Measurements from ENCODE around the gene BRD1. TPM values are rescaled to one million over a fixed set of nuclear protein-coding genes. Genes with fewer than 3 reads are reported as not detected.

BRD1 gene
- total and polyA plus RNA-seq, 8 donors = 10.0 to 92.4 (median 30.4) TPM

GRCh38 chr22:49753276-49753890 lies 74.3 kb downstream of the BRD1 start:
- intact Hi-C loops (cut with DNase I; ENCODE audit: low total_unique reads) = no loop called here
- H3K27me3 ChIP-seq = peaks cover 0 to 78% (median 12%) of the 10 kb centered on the region in 3 donors
- H3K4me1 ChIP-seq = peaks cover 0 to 4% (median 0%) of the 10 kb centered on the region in 4 donors
- 77 to 84% (median 81%) methylated on average over 20 of the region's 20 CpGs for WGBS, 5 donors
- H3K4me3 ChIP-seq = no peak overlapping the region
- peaks cover 0 to 2% (median 0%) of the 10 kb centered on the region in 4 donors for H3K9me3 ChIP-seq
- DNase-seq = peak in 1 of 2 donors; percentile 17
- no peak overlapping the region for H3K27ac ChIP-seq
- TF ChIP-seq, protein P1, sequence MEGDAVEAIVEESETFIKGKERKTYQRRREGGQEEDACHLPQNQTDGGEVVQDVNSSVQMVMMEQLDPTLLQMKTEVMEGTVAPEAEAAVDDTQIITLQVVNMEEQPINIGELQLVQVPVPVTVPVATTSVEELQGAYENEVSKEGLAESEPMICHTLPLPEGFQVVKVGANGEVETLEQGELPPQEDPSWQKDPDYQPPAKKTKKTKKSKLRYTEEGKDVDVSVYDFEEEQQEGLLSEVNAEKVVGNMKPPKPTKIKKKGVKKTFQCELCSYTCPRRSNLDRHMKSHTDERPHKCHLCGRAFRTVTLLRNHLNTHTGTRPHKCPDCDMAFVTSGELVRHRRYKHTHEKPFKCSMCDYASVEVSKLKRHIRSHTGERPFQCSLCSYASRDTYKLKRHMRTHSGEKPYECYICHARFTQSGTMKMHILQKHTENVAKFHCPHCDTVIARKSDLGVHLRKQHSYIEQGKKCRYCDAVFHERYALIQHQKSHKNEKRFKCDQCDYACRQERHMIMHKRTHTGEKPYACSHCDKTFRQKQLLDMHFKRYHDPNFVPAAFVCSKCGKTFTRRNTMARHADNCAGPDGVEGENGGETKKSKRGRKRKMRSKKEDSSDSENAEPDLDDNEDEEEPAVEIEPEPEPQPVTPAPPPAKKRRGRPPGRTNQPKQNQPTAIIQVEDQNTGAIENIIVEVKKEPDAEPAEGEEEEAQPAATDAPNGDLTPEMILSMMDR (IDR thresholded peaks at IDR 0.05) = no peak
- no peak for TF ChIP-seq EP300 (IDR thresholded peaks at IDR 0.05)
- no peak for TF ChIP-seq POLR2AphosphoS5 (IDR thresholded peaks at IDR 0.05)
- TF ChIP-seq POLR2A (IDR thresholded peaks at IDR 0.05) = no peak
- no peaks in the 10 kb centered on the region for H3K36me3 ChIP-seq

GRCh38 chr22:49752598-49753091 lies 75.0 kb downstream of the BRD1 start:
- WGBS, 5 donors = 52 to 63% (median 60%) methylated on average over 13 to 21 of the region's 21 CpGs
- DNase-seq = no peak
- H3K27me3 ChIP-seq = peaks cover 0 to 78% (median 14%) of the 10 kb centered on the region in 3 donors
- TF ChIP-seq POLR2A (IDR thresholded peaks at IDR 0.05) (no peak), POLR2AphosphoS5 (IDR thresholded peaks at IDR 0.05) (no peak), EP300 (IDR thresholded peaks at IDR 0.05) (no peak)
- TF ChIP-seq, protein P1 (IDR thresholded peaks at IDR 0.05) = no peak
- intact Hi-C loops (cut with DNase I; ENCODE audit: low total_unique reads) = no loop called here
- H3K27ac ChIP-seq = no peak overlapping the region
- no peaks in the 10 kb centered on the region for H3K36me3 ChIP-seq
- peaks cover 0 to 9% (median 3%) of the 10 kb centered on the region in 4 donors for H3K9me3 ChIP-seq
- H3K4me1 ChIP-seq = peaks cover 0 to 4% (median 0%) of the 10 kb centered on the region in 4 donors
- H3K4me3 ChIP-seq = no peak overlapping the region

- DNase-seq = no peak
- H3K27me3 ChIP-seq = peaks cover 0 to 76% (median 14%) of the 10 kb centered on the region in 3 donors
- H3K27ac ChIP-seq = no peak overlapping the region
These were observed 75.6 kb downstream of the BRD1 start for GRCh38 chr22:49751966-49752597.

GRCh38 chr22:49751318-49751965 lies 76.2 kb downstream of the BRD1 start:
- no peak overlapping the region for H3K27ac ChIP-seq
- H3K4me1 ChIP-seq = peaks cover 0 to 4% (median 0%) of the 10 kb centered on the region in 4 donors
- TF ChIP-seq EP300 (IDR thresholded peaks at IDR 0.05) (no peak), POLR2A (IDR thresholded peaks at IDR 0.05) (no peak), POLR2AphosphoS5 (IDR thresholded peaks at IDR 0.05) (no peak)
- TF ChIP-seq, protein P1 (IDR thresholded peaks at IDR 0.05) = no peak
- H3K27me3 ChIP-seq = peaks cover 0 to 70% (median 14%) of the 10 kb centered on the region in 3 donors
- no peaks in the 10 kb centered on the region for H3K36me3 ChIP-seq
- H3K4me3 ChIP-seq = no peak overlapping the region
- WGBS, 5 donors = 74 to 85% (median 78%) methylated on average over 19 of the region's 19 CpGs
- peak in 1 of 2 donors; percentile 18 for DNase-seq
- peaks cover 4 to 21% (median 14%) of the 10 kb centered on the region in 4 donors for H3K9me3 ChIP-seq
- intact Hi-C loops (cut with DNase I; ENCODE audit: low total_unique reads) = no loop called here

More at GRCh38 chr22:49751966-49752597, 75.6 kb downstream of the BRD1 start:
- WGBS, 5 donors = 48 to 62% (median 54%) methylated on average over 14 to 17 of the region's 17 CpGs
- Histone ChIP-seq H3K4me3 (no peak overlapping the region), H3K36me3 (no peaks in the 10 kb centered on the region), H3K4me1 (peaks cover 0 to 4% (median 0%) of the 10 kb centered on the region in 4 donors), H3K9me3 (peaks cover 4 to 15% (median 9%) of the 10 kb centered on the region in 4 donors)
- intact Hi-C loops (cut with DNase I; ENCODE audit: low total_unique reads) = no loop called here
- TF ChIP-seq POLR2AphosphoS5 (IDR thresholded peaks at IDR 0.05) (no peak), EP300 (IDR thresholded peaks at IDR 0.05) (no peak)
- TF ChIP-seq, protein P1 (IDR thresholded peaks at IDR 0.05) = no peak
